NCI-H1694 treated with DMSO at 0.1 percent for 48 hours (cell line): ENCODE data around the gene CYCS.
"Not testable (repeated sequence)": the region's sequence is repeated elsewhere in the genome, so short reads cannot be mapped to it uniquely, and the experiment has no call there.

Experiments
- DNase-seq: peaks from one replicate; lab custom pipeline; 2025; lab: John Stamatoyannopoulos, UW

CYCS gene

DNA sequence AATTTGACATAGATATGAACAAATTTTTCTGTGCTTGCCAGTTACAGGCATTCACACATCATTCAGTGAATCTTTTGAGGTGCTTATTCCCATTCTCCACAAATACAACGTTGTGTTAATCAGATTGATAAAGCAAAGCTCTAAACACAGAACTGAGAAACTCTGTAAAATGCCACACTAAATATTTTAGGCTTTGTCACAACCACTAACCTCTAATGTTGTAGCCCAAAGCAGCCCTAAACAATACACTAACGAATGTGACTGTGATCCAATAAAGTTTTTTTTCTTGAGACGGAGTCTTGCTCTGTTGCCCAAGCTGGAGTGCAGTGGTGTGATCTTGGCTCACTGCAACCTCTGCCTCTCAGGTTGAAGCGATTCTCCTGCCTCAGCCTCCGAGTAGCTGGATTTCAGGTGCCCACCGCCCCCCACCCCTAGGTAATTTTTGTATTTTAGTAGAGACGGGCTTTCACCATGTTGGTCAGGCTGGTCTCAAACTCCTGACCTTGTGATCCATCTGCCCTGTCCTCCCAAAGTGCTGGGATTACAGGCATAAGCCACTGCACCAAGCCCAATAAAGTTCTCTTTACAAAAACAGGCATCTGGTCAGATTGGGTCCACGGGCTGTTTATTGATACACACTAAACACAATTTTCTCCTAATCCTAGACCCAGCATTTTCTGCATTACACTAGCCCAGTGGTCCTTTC, 6.9 kb downstream of the CYCS start:
- DNase-seq, result no peak

DNA sequence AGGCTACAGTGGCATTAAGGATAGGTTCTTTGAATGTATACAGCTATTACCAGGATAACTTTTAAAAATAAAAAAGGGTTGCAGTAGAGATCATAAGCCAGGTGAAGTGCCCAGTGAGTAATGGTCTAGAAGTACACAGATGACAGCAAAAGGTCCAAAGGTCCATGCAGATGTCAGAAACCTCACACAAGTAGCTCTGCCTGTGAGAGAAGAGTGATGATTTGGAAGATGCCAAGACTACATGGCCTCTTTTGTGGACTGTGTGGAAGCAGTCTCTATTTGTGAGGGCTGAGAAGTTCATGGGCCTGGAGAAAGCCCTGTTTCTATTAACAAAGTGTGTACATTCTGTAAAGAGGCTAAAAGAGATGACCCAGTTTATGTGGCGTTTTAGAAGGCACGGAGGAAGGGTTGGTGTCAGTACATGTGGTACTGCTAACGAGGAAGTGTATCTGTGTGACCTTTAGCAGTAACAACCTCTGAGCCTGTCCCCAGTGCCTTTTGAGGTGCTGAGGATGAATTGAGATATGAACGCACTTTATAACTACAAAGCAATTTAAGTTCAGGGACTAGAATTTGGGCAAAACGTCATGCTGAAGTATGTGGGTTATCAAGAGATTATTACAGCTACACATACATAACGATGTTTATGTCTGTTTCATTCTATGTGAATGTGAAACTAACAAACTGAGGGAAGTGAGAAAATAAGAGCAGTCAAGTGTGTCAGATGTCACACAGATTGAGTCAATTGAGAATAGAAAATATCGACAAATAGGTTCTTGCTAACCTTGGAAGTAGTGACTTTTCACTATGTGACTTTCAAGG, 7.6 kb downstream of the CYCS start:
- DNase-seq, result no peak

DNA sequence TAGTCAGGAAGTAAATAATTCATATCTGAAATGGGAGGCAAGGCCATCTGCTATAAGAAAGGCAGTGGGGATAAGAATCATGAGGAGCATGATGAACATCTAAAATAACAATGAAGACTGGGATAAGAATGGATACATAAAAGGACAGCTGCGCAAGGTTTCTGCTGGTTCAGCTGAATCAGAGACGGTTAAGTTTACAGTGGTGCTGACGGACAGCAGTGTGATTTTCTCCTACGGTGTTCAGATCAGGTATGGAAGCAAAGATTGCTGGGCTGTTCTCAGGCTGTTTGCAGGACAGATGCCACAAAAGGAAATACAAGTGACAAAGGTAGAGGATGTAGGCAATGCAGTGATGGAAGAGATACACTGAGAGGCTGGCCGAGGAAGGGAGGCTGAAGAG, 8.4 kb downstream of the CYCS start:
- DNase-seq, result no peak

DNA sequence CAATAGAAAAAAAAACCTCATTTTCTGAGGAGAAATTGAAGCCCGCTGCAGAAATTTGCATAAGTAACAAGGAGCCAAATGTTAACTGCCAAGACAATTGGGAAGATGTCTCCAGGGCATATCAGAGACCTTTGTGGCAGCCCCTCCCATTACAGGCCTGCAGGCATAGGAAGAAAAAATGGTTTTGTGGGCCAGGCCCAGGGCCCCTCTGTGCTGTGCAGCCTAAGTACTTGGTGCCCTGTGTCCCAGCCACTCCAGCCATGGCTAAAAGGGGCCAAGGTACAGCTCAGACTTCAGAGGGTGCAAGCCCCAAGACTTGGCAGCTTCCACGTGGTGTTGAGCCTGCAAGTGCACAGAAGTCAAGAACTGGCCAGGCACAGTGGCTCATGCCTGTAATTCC, 14.5 kb downstream of the CYCS start:
- DNase-seq, result not testable (repeated sequence)

DNA sequence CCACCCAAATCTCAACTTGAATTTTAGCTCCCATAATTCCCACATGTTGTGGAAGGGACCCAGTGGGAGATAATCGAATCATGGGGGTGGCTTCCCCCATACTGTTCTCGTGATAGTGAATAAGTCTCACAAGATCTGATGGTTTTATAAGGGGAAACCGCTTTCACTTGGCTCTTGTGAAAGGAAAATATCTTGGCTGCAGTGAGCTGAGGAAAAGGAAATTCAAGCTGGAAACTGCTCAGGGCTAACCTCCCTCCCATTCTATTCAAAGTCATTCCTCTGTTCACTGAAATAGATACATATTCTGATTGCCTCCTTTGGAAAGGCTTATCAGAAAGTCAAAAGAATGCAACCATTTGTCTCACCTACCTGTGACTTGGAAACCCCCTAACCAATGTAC, 15.8 kb downstream of the CYCS start:
- no peak for DNase-seq

DNA sequence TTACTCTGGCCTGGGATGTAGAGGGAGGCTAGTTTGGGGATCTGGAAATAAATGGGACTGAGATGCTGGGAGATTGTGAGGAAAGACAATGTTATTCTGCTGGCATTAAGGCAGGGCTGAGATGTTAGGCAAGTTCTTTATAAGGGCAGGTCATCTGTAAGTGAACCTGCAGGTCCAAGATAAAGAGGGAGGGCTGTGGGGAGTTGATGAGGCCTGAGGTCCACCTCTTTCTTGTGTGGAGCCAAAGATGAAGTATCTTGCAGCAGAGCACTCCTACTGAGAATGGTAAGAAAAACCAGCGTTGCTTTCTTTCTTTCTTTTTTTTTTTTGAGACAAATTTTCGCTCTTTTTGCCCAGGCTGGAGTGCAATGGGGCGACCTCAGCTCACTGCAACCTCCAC, 19.1 kb downstream of the CYCS start:
- no peak for DNase-seq

DNA sequence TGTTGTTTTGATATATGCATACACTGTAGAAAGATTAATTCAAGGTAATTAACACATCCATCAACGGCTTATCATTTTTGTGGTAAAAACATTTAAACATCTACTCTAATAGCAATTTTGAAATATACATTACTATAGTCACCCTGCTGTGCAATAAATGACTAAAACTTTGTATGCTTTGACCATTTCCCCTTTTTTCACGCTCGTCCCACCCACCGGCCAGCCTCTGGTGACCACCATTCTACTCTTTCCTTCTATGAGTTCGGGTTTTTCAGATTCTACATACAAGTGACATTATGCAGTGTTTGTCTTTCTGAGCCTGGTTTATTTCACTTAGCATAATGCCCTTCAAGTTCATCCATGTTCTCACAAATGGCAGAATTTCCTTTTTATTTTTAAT, 21.3 kb downstream of the CYCS start:
- DNase-seq, result no peak

DNA sequence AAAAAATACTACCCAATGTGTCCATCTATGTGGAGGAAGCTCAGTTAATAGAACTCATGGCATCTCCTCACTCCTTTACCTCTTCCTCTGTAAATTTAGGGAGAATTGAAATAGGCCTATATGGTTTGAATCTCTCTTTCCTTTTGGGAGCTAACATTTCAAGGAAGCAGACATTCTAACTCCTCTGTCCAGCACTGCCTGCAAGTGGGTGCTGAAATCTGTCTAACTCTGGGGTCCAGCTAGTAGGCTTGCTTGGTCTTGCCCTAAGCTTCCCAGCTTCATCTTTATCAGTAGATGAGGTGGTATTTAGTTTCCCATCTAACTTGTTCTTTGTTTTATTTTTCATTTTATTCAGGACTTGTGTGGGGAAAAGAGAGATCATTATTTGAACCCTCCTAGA, 23.2 kb downstream of the CYCS start:
- DNase-seq, result no peak

DNA sequence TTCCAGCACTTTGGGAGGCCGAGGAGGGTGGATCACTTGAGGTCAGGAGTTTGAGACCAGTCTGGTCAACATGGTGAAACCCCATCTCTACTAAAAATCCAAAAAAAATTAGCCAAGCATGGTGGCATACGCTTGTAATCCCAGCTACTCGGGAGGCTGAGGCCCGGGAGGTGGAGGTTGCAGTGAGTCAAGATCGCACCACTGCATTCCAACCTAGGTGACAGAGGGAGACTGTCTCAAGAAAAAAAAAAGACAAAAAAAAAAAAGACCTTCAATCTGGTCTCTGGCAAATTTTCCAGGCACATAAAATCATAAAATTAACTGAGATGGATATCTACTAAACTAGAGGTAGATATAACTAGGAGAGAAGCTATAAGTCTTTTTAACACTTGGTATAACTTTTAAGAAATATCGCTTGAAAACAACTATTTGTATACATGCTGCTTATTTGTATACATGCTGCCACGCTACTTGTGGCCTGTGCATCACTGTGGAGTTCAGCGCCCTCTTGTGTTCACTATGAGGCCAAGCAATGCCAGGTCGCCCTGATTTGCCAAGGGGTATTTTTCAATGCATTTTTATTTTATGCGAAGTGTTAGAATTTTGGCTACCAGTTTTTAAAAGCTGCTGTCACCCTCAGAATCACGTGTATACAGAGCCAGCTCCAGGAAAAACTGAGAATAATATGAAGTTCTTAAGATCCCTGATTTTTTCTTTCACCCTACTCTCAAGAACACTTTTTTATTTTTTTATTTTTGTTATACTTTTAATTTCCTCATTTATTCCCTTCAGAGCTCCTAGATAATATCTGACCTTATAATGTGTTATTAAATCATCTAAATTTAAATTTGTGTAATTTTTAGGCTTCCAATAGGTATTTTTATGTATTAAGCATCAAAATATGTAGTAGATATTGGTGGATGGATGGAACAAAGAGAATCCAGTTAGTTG, 26.7 kb downstream of the CYCS start:
- DNase-seq, result peak; percentile 69

DNA sequence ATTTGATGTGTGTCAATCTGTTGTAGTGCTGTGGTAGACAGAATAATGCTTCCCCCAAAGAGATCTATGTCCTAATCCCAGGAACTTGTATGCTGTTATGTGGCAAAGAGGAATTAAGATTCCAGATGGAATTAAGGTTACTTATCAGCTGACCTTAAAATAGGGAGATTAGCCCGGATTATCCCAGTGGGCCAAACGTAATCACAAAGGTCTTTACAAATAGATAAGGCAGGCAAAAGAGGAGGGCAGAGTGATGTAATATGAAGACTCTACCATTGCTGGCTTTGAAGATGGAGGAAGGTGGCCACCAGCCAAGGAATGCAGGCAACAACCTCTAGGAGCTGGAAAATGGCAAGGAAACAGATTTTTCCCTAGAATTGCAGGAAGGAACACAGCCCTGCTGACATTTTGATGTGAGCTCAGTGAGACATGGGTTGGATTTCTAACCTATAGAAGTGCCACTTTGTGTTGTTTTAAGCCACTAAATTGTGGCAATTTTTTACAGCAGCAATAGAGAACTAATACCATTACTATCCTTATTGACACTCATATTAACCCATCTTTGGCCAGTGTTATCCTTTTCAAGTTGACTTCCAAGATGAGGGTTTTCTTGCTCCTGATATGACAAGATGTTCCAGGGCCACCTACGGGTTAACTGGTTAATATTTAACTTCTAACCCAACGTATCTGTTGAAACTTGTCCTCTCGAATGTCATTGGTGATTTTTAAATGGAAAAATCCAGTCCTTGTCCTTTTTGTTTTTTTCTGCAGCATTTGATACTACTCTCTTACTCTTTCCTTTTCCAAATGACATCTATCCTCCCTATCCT, 29.3 kb downstream of the CYCS start:
- DNase-seq, result no peak

DNA sequence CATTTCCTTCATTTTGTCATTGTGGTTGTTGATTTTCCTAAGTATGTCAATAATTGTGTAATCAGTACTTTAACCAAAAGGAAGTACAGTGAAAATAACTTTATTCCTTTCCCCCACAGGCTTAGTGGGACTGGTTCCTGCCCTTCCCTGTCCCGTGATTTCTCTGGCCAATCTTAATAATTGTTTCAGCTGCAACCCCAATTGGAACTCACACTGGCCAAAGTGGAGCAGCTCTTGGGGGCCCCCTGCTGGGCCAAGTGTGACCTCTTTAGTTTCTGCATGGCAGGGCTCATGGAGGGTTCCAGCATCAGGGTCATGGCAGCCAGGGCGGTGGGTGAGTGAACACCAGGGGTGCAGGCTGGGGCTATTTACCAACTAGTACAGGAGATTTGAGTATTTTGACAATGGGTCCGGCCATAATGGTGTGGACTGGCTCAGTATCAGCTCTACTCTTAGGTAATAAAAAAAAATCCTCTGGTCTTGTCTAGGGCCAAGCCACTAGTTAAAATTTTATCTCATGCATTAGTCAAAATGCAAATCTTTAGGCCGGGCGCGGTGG, 31.7 kb downstream of the CYCS start:
- DNase-seq, result peak; percentile 44

DNA sequence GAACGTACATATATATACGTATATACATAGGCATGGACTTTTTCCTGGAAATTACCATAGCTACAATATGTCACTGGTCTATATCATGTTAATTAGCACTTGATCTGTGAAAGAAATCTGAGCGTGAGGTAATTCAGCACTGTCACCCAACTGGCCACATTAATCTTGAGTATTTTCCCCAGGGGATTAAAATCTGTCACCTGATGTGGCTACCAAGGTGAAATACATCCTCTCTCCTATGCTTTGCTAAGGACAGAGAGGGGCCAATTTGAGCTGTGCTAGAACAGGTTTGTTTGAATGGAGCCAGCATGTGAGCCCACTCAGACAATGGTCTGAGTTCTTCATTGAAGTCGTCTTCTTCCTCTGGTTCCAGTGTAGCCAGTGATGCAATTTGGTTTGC, 33.3 kb downstream of the CYCS start:
- DNase-seq, result no peak

DNA sequence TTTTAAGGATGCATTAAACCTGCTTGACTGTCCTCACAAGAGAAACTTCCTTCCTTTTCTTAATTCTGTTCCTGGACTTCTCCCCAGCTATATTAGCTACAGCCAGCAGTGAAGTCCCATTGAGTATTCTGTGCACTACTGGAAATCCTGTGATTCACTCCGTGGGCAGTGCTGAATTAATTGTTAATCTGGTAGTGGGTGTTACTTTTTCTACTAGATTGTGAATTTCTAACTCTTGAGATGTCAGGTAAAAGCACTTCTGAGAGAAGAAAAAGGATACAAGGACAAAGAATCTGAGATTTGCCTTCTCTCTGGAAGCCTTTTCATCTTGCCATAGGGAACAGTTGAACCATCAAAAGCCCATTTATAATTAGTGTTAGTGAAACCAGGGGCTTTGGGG, 33.9 kb downstream of the CYCS start:
- no peak for DNase-seq

DNA sequence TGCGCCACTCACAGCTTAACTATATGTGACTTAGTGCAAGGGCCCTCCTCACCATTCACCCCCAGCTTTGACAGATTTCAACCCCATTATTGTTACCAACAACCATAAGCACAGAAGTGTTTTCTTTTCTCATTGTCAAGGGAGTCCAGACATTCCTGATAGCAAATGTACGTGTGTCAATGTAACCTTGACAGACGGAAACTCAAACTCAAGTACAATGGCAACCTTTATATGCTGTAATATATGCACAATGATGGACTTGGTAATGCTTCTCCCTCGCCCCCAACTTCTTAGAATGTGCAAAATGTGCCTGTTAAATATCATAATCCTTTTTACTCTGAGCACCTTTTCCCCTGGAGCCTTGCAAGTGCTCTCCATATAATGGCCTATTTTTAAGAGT, 34.7 kb downstream of the CYCS start:
- DNase-seq, result no peak

DNA sequence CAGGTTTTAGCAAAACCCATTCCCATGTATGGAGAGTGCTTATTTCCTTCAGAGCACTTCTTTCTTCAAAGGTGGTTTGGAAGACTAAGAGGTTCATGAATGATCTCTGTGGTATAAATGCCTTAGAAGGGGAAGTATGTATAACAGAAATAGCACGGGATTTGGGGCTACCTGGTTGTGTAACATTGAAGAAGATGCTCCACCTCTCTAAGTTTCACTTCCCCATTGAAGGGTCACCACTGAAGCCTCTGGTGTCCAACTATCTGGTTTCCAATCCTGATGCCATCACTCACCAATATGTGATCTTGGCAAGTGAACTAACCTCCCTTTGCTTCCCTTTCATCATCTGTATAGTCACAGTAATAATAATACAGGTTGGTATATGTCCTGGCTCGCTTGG, 37.2 kb downstream of the CYCS start:
- no peak for DNase-seq

DNA sequence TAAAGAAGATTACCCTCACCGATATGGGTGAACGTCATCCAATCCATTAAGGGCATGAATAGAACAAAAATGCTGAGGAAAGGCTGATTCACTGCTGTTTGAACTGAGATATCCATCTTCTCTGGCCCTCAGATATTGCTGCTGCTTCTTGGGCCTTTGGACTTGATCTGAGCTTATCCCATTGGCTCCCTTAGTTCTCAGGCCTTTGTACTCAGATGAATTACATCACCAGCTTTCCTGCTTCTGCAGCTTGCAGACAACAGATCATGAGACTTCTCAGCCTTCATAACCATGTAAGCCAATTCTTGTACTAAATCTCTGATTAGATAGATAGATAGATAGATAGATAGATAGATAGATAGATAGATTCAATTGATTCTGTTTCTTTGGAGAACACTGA, 40.2 kb downstream of the CYCS start:
- no peak for DNase-seq

DNA sequence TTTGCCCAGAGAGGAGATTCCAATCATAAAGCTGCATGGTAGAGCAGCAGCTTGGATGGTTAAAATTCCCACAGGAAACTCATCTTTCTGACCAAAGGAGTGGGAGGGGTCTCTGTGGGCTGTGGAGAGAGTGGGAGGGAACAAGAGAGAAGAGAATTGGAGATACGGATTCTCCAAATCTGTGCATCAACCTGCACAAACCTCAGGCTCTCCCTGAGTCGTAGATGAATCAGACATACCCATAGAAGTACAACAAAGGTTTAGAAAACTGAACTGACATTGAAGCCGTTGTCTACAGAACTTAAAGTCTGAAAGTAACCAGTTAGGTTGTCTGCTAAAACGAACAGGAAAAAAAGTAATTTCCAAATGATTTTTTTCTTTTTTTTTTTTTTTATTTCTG, 41.9 kb downstream of the CYCS start:
- no peak for DNase-seq

DNA sequence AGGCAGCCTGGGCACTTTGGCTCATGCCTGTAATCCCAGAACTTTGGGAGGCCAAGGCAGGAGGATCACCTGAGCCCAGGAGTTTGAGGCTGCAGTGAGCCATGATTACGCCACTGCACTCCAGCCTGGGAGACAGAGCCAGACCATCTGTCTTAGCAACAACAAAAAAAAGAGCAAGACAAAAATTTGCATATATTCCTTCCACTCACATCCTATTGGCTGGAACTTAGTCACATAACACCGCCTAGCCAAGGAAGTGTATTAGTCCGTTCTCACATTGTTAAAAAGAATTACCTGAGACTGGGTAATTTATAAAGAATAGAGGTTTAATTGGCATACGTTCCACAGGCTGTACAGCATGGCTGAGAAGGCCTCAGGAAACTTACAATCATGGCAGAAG, 43.0 kb downstream of the CYCS start:
- DNase-seq, result not testable (repeated sequence)

DNA sequence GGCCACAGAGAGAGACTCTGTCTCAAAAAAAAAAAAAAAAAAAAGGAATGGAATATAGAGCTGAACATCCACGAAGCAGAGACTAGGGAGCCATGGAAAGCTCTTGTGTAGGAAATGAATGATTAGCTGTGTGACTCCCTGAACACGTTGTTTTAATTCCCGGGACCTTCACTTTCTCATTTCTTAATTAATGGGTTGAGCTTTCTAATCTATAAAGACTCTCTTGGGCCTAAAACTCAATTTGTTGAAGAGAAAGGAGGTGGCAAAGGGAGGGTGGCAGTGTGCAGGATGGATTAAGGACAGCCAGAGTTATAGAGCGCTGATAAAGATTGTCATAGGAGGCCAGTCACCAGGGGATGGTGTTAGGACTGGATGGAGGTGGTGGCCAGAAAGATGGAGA, 48.0 kb downstream of the CYCS start:
- DNase-seq, result no peak

DNA sequence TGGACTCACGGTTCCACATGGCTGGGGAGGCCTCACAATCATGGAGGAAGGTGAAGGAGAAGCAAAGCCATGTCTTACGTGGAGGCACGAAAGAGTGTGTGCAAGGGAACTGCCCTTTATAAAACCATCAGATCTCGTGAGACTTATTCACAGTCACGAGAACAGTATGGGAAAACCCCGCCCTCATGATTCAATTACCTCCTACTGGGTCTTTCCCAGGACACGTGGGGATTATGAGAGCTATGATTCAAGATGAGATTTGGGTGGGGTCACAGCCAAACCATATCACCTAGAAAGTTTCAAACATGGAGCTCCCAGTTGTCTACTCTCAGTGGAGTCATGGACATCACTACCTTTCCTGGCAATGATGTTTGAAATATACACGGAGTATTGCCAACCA, 49.6 kb downstream of the CYCS start:
- DNase-seq, result no peak

DNA sequence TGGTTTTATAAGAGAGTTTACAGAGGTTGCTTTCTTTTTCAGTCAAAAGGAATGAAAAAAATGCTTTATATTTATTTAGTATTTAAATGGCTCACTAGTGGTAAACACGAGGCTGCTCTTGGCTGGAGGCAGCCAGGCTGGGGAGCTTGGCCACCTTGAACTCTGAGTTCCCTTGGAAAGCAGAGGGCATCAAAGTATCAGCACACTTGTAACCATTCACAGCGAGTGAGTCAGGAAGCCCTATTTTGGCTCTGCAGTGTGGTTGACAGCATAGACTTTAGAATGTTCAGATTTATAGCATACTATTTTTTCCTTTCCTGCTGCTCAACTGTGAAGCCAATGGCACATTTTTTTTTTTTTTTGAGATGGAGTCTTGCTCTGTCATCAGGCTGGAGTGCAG, 51.6 kb downstream of the CYCS start:
- no peak for DNase-seq
